BLaER1 treated with 17β-estradiol and CSF1 and Interleukin-3, amounts not matched to agents 10 nM and 100 nM (cell line): ENCODE data around the gene PTPN3.

ENCODE experiments used
- H3K27ac ChIP-seq, 11 experiments: shearing (Covaris generic); formaldehyde crosslinking; 2 replicates each; pipeline ENCODE4 v1.8.1; 2022
- H3K27me3 ChIP-seq, 11 experiments: shearing (Covaris generic); formaldehyde crosslinking; 2 replicates each; pipeline ENCODE4 v1.8.1; 2022
- H3K36me3 ChIP-seq, 11 experiments: shearing (Covaris generic); formaldehyde crosslinking; 2 replicates each; pipeline ENCODE4 v1.8.1; 2022
- H3K4me1 ChIP-seq, 10 experiments: shearing (Covaris generic); formaldehyde crosslinking; 2 replicates each; pipeline ENCODE4 v1.8.1; 2022
- H3K4me2 ChIP-seq, 11 experiments: shearing (Covaris generic); formaldehyde crosslinking; 2 replicates each; pipeline ENCODE4 v1.8.1; 2022
- H3K4me3 ChIP-seq, 10 experiments: shearing (Covaris generic); formaldehyde crosslinking; 2 replicates each; pipeline ENCODE4 v1.8.1; 2022
- H3K9ac ChIP-seq, 11 experiments: shearing (Covaris generic); formaldehyde crosslinking; 2 replicates each; pipeline ENCODE4 v1.8.1; 2022
- H3K9me3 ChIP-seq, 11 experiments: shearing (Covaris generic); formaldehyde crosslinking; replicated peaks in 1 of 11; 2 replicates each; pipeline ENCODE4 v1.8.1; 2022
- H4K20me1 ChIP-seq, 11 experiments: shearing (Covaris generic); formaldehyde crosslinking; 2 replicates each; pipeline ENCODE4 v1.8.1; 2022
- Cebpa-rat ChIP-seq, 11 experiments: shearing (Covaris generic); IDR thresholded peaks; 2 replicates each; pipeline ENCODE4 v1.8.1; 2022

PTPN3 gene

GRCh38 chr9:109467936-109468335, 30.2 kb downstream of the PTPN3 start:
- H3K27ac ChIP-seq = peak overlapping the region in 4 of 11 experiments; percentile 8 to 74 (median 36); a peak in 4 of 22 replicates

GRCh38 chr9:109466623-109467590, 31.2 kb downstream of the PTPN3 start:
- Histone ChIP-seq H4K20me1 (peaks cover 0 to 81% (median 5%) of the 10 kb centered on the region in 11 experiments; a peak in 8 of 22 replicates), H3K4me2 (peak overlapping the region in 9 of 11 experiments; percentile 10 to 77 (median 65); a peak in 15 of 22 replicates), H3K9ac (no peak overlapping the region), H3K36me3 (no peaks in the 10 kb centered on the region), H3K27ac (peak overlapping the region in 1 of 11 experiments; percentile 74; a peak in 2 of 22 replicates), H3K4me3 (no peak overlapping the region), H3K9me3 (no peaks in the 10 kb centered on the region), H3K27me3 (peaks cover 0 to 96% (median 0%) of the 10 kb centered on the region in 11 experiments; a peak in 10 of 22 replicates), H3K4me1 (peaks cover 18 to 44% (median 34%) of the 10 kb centered on the region in 10 experiments; a peak in 19 of 20 replicates)
- no peak for TF ChIP-seq Cebpa-rat (IDR thresholded peaks at IDR 0.05)

More at GRCh38 chr9:109467936-109468335, 30.2 kb downstream of the PTPN3 start:
- Histone ChIP-seq H3K36me3 (no peaks in the 10 kb centered on the region), H3K4me3 (no peak overlapping the region), H3K4me2 (peak overlapping the region; percentile 11 to 77 (median 65); a peak in 19 of 22 replicates), H4K20me1 (peaks cover 0 to 74% (median 5%) of the 10 kb centered on the region in 11 experiments; a peak in 8 of 22 replicates), H3K4me1 (peaks cover 18 to 44% (median 34%) of the 10 kb centered on the region in 10 experiments; a peak in 19 of 20 replicates), H3K9me3 (no peaks in the 10 kb centered on the region), H3K27me3 (peaks cover 0 to 96% (median 0%) of the 10 kb centered on the region in 11 experiments; a peak in 10 of 22 replicates), H3K9ac (peak overlapping the region in 1 of 11 experiments; percentile 41; a peak in 1 of 22 replicates)
- TF ChIP-seq Cebpa-rat (IDR thresholded peaks at IDR 0.05) = no peak

- Histone ChIP-seq H3K4me3 (no peak overlapping the region), H3K9ac (no peak overlapping the region), H3K4me1 (peaks cover 15 to 52% (median 32%) of the 10 kb centered on the region in 10 experiments; a peak in 19 of 20 replicates), H4K20me1 (peaks cover 0 to 86% (median 3%) of the 10 kb centered on the region in 11 experiments; a peak in 9 of 22 replicates), H3K27me3 (peaks cover 0 to 96% (median 0%) of the 10 kb centered on the region in 11 experiments; a peak in 10 of 22 replicates), H3K9me3 (no peaks in the 10 kb centered on the region), H3K27ac (no peak overlapping the region), H3K36me3 (no peaks in the 10 kb centered on the region), H3K4me2 (peak overlapping the region in 3 of 11 experiments; percentile 1 to 17 (median 4); a peak in 3 of 22 replicates)
- no peak for TF ChIP-seq Cebpa-rat (IDR thresholded peaks at IDR 0.05)
These were observed 34.0 kb downstream of the PTPN3 start for GRCh38 chr9:109463924-109464625.

- 0 out of 22 replicates have a peak overlapping the region, but pooled peaks of 2 of the 11 experiments have one; percentile 84 to 88 for H3K4me2 ChIP-seq
- no peak overlapping the region for H3K27ac ChIP-seq
- H3K9me3 ChIP-seq = no peaks in the 10 kb centered on the region
- no peak for TF ChIP-seq Cebpa-rat (IDR thresholded peaks at IDR 0.05)
- peaks cover 0 to 86% (median 0%) of the 10 kb centered on the region in 11 experiments; a peak in 6 of 22 replicates for H4K20me1 ChIP-seq
- H3K27me3 ChIP-seq = peaks cover 0 to 100% (median 0%) of the 10 kb centered on the region in 11 experiments; a peak in 10 of 22 replicates
- no peaks in the 10 kb centered on the region for H3K36me3 ChIP-seq
- H3K4me1 ChIP-seq = peaks cover 12 to 55% (median 40%) of the 10 kb centered on the region in 10 experiments; a peak in 19 of 20 replicates
- no peak overlapping the region for H3K9ac ChIP-seq
- no peak overlapping the region for H3K4me3 ChIP-seq
These were observed 37.5 kb downstream of the PTPN3 start for GRCh38 chr9:109460576-109460975.

- no peak overlapping the region for H3K9ac ChIP-seq
- H3K4me2 ChIP-seq = peak overlapping the region in 8 of 11 experiments; percentile 4 to 88 (median 79); a peak in 13 of 22 replicates
- H4K20me1 ChIP-seq = peaks cover 0 to 85% (median 0%) of the 10 kb centered on the region in 11 experiments; a peak in 6 of 22 replicates
- no peaks in the 10 kb centered on the region for H3K36me3 ChIP-seq
- peak overlapping the region in 1 of 11 experiments; percentile 23; a peak in 1 of 22 replicates for H3K27ac ChIP-seq
- TF ChIP-seq Cebpa-rat (IDR thresholded peaks at IDR 0.05) = no peak
- H3K4me3 ChIP-seq = no peak overlapping the region
- H3K4me1 ChIP-seq = peaks cover 12 to 61% (median 44%) of the 10 kb centered on the region in 10 experiments; a peak in 19 of 20 replicates
- no peaks in the 10 kb centered on the region for H3K9me3 ChIP-seq
- peaks cover 0 to 100% (median 0%) of the 10 kb centered on the region in 11 experiments; a peak in 10 of 22 replicates for H3K27me3 ChIP-seq
These were observed 38.7 kb downstream of the PTPN3 start for GRCh38 chr9:109459423-109459822.

GRCh38 chr9:109458453-109459211, 39.5 kb downstream of the PTPN3 start:
- H3K9ac ChIP-seq = peak overlapping the region in 2 of 11 experiments; percentile 3 to 37; a peak in 2 of 22 replicates
- peaks cover 0 to 100% (median 0%) of the 10 kb centered on the region in 11 experiments; a peak in 10 of 22 replicates for H3K27me3 ChIP-seq
- H4K20me1 ChIP-seq = peaks cover 0 to 80% (median 0%) of the 10 kb centered on the region in 11 experiments; a peak in 6 of 22 replicates
- peak overlapping the region in 1 of 10 experiments; percentile 8; a peak in 1 of 20 replicates for H3K4me3 ChIP-seq
- no peak for TF ChIP-seq Cebpa-rat (IDR thresholded peaks at IDR 0.05)
- no peaks in the 10 kb centered on the region for H3K36me3 ChIP-seq
- peaks cover 12 to 62% (median 44%) of the 10 kb centered on the region in 10 experiments; a peak in 19 of 20 replicates for H3K4me1 ChIP-seq
- no peaks in the 10 kb centered on the region for H3K9me3 ChIP-seq
- H3K27ac ChIP-seq = peak overlapping the region in 2 of 11 experiments; percentile 5 to 45; a peak in 2 of 22 replicates
- H3K4me2 ChIP-seq = peak overlapping the region in 9 of 11 experiments; percentile 25 to 88 (median 78); a peak in 17 of 22 replicates

GRCh38 chr9:109456811-109457210, 41.3 kb downstream of the PTPN3 start:
- no peaks in the 10 kb centered on the region for H3K36me3 ChIP-seq
- peak overlapping the region in 1 of 11 experiments; percentile 45; a peak in 2 of 22 replicates for H3K27ac ChIP-seq
- no peak overlapping the region for H3K4me3 ChIP-seq
- no peaks in the 10 kb centered on the region for H3K9me3 ChIP-seq
- TF ChIP-seq Cebpa-rat (IDR thresholded peaks at IDR 0.05) = no peak
- peaks cover 0 to 64% (median 0%) of the 10 kb centered on the region in 11 experiments; a peak in 6 of 22 replicates for H4K20me1 ChIP-seq
- peaks cover 12 to 67% (median 44%) of the 10 kb centered on the region in 10 experiments; a peak in 19 of 20 replicates for H3K4me1 ChIP-seq
- H3K27me3 ChIP-seq = peaks cover 0 to 99% (median 0%) of the 10 kb centered on the region in 11 experiments; a peak in 10 of 22 replicates
- peak overlapping the region in 2 of 11 experiments; percentile 2 to 37; a peak in 1 of 22 replicates for H3K9ac ChIP-seq
- peak overlapping the region in 10 of 11 experiments; percentile 2 to 88 (median 76); a peak in 18 of 22 replicates for H3K4me2 ChIP-seq
